ENCODE measurements around the gene SESN3.

DNA sequence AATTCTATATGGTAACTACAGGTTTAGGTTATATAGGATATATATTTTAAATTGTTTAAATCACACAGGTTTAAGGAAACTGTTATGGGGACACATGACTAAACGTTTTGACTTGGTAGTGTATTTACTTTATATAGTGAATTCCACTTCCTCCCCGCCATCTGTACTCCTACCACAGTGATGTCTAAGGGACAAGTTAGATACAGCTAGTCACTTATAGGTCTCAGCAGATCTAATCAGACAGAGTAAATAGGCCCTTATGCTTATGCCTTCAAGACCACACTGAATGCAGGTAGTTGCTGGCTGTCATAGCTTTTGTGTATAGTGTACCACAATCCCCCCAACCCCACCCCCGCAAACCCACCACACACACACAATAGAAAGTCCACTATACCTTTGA is 8.2 kb downstream of the SESN3 start:
- no peak for TF ChIP-seq SP1 (IDR thresholded peaks at IDR 0.05)
- no peak for TF ChIP-seq SUZ12 (IDR thresholded peaks at IDR 0.05)
- TF ChIP-seq ARNT (IDR thresholded peaks at IDR 0.05) = no peak
- TF ChIP-seq HDGF (IDR thresholded peaks at IDR 0.05; ENCODE audit: borderline replicate concordance) = no peak
- no peak for TF ChIP-seq NFRKB (IDR thresholded peaks at IDR 0.05)
- TF ChIP-seq FOXK2 (IDR thresholded peaks at IDR 0.05) = no peak
- TF ChIP-seq FOXM1 (IDR thresholded peaks at IDR 0.05; ENCODE audit: borderline replicate concordance) = no peak
- TF ChIP-seq TARDBP (IDR thresholded peaks at IDR 0.05) = no peak
- TF ChIP-seq LEF1 (IDR thresholded peaks at IDR 0.05; ENCODE audit: borderline replicate concordance) = no peak
- TF ChIP-seq FOXA1 (IDR thresholded peaks at IDR 0.05) = no peak

All from HEK293T (cell line).